22Rv1 (cell line): Measurements from ENCODE around the gene SEL1L.
"Not testable (repeated sequence)": the region's sequence is repeated elsewhere in the genome, so short reads cannot be mapped to it uniquely, and the experiment has no call there.

Experiments
- H3K27ac ChIP-seq: fragments of 450-650 bp; 2 replicates; pipeline ENCODE4 v1.5.1; 2017
- ZFX ChIP-seq: fragments of 450-650 bp; IDR thresholded peaks from 2 replicates; pipeline ENCODE4 v1.6.1; 2017; ENCODE audit warnings: antibody characterized with exemption, borderline replicate concordance
- TF ChIP-seq, protein P1 (sequence below): fragments of 450-650 bp; IDR thresholded peaks from 2 replicates; pipeline ENCODE4 v1.5.1; 2017; ENCODE audit warnings: mild to moderate bottlenecking

Gene SEL1L

GRCh38 chr14:81432219-81432661 lies 101.4 kb downstream of the SEL1L start:
- H3K27ac ChIP-seq, result no peak overlapping the region

GRCh38 chr14:81430235-81430634 lies 103.4 kb downstream of the SEL1L start:
- TF ChIP-seq ZFX, result no peak
- TF ChIP-seq, protein P1, sequence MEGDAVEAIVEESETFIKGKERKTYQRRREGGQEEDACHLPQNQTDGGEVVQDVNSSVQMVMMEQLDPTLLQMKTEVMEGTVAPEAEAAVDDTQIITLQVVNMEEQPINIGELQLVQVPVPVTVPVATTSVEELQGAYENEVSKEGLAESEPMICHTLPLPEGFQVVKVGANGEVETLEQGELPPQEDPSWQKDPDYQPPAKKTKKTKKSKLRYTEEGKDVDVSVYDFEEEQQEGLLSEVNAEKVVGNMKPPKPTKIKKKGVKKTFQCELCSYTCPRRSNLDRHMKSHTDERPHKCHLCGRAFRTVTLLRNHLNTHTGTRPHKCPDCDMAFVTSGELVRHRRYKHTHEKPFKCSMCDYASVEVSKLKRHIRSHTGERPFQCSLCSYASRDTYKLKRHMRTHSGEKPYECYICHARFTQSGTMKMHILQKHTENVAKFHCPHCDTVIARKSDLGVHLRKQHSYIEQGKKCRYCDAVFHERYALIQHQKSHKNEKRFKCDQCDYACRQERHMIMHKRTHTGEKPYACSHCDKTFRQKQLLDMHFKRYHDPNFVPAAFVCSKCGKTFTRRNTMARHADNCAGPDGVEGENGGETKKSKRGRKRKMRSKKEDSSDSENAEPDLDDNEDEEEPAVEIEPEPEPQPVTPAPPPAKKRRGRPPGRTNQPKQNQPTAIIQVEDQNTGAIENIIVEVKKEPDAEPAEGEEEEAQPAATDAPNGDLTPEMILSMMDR, result no peak
- H3K27ac ChIP-seq, result no peak overlapping the region

More at GRCh38 chr14:81432219-81432661, 101.4 kb downstream of the SEL1L start:
- TF ChIP-seq ZFX, result no peak
- TF ChIP-seq, protein P1, result no peak

DNA sequence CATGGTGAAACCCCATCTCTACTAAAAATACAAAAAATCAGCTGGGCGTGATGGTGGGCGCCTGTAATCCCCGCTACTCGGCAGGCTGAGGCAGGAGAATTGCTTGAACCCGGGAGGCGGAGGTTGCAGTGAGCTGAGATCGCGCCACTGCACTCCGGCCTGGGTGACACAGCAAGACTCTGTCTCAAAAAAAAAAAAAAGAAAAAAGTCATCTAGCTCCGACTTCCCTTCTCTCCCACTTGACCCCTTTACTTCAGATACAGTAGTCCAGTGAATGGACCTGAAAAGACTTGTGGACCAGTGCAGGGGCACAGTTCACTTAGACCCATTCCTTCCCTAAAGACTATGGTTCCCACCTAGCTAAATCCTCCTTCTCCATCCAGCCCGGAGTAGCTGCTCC lies 103.9 kb downstream of the SEL1L start:
- not testable (repeated sequence) for H3K27ac ChIP-seq

- TF ChIP-seq ZFX, result no peak
- TF ChIP-seq, protein P1, result no peak
- H3K27ac ChIP-seq, result no peak overlapping the region
Measured at GRCh38 chr14:81429028-81429427, 104.6 kb downstream of the SEL1L start.

DNA sequence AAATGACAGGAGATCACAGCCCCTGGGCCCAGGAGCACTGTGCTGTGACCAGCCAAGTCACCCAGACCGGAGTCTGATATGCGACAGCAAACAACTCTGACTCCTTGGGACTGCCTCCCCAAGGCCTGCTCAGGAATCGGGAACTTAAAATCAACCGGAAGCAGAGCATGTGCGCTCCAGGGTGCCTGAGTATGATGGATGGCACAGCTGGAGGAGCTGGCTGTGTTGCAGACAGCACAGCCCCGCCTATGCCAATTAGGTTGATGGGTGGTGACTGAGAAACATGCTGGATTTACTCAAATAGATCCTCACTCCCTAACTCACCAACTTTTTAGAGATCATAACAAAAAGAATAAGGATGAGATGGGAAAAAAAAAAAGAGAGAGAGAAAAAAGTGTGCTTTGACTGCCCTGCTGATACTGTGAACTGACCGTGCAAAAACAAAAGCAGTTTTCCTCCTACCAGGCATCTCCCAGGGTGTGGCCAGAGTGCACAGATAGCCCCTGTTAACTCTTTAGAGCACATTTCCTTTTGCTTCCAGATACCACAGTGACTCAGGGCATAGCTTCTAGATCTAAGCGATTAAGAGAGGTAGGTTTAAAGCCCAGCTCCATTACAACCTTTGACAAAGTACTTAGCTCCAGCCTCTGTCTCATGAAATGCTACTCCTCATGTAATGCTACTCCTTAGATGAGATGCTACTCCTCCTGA lies 106.2 kb downstream of the SEL1L start:
- TF ChIP-seq, protein P1, result no peak
- no peak for TF ChIP-seq ZFX
- no peak overlapping the region for H3K27ac ChIP-seq

DNA sequence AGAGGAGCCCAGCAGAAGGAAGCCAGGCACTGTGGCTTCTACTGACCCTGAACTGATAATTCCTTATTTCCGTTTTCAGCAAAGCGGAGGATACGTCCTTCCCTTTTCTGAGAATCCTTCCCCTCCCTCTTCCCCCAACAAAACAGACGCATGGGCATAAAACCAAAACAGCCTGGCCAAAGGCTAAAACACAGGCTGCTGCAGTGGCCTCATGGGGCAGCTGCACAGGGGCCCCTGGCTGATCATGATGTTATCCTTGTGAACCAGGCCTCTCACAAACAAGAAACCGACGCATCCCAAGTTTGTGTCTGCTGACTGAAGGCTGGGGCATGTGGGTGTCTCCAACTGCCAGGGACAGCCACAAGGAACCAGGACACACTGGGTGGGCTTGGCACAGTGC lies 110.1 kb downstream of the SEL1L start:
- H3K27ac ChIP-seq, result no peak overlapping the region
- TF ChIP-seq, protein P1, result no peak
- TF ChIP-seq ZFX, result no peak
